GM12878 (cell line): Measurements from ENCODE around the gene POU4F2. TPM values are rescaled to one million over a fixed set of nuclear protein-coding genes. Genes with fewer than 3 reads are reported as not detected.

Experiments used
- ATAC-seq: fragments of 200-7000 bp; cut with Tn5 transposase; 3 replicates; pipeline ENCODE4 v1.9.1; 2020; ENCODE audit warnings: mild to moderate bottlenecking, moderate library complexity
- BruUV-seq: library from RNA; stranded (reverse); fragments of 400-500 nt; replicated peaks from 2 replicates; lab custom pipeline; 2021; lab: Mats Ljungman, UMichigan
- CTCF ChIA-PET: fragments of 300-600 bp; sonication (Branson Sonifier 250); formaldehyde crosslinking; extraction: SDS; loops from one replicate; lab custom pipeline; 2021; ENCODE audit warnings: inconsistent platforms; lab: Yijun Ruan, JAX
- POLR2A ChIA-PET: fragments of 350-600 bp; formaldehyde crosslinking; extraction: SDS; loops from one replicate; lab custom pipeline; 2021; ENCODE audit warnings: inconsistent platforms; lab: Charles Lee
- RAD21 ChIA-PET: fragments of 300-600 bp; sonication (Branson Sonifier 250); formaldehyde crosslinking; loops from one replicate; lab custom pipeline; 2023; ENCODE audit warnings: antibody characterized with exemption; ENCODE audit not compliant: unreplicated experiment; lab: Charles Lee
- SMC1A ChIA-PET: fragments of 300-600 bp; sonication (Branson Sonifier 250); formaldehyde crosslinking; loops from one replicate; lab custom pipeline; 2023; ENCODE audit not compliant: unreplicated experiment, uncharacterized antibody; lab: Charles Lee
- DNase-seq: peaks from one replicate; pipeline ENCODE4 v3.0.0-alpha.2; 2011; ENCODE audit warnings: low read depth, low spot score
- FAIRE-seq: peaks from 3 replicates; lab custom pipeline; 2011; peaks lifted over from hg19 to GRCh38; lab: Jason Lieb, UNC
- H2AFZ ChIP-seq: 2 replicates; pipeline ENCODE4 v1.6.0; 2011; ENCODE audit warnings: low read depth, low read length, control low read depth; ENCODE audit not compliant: control insufficient read depth
- H3K27ac ChIP-seq: 2 replicates; pipeline ENCODE4 v1.5.1; 2011; ENCODE audit warnings: control low read depth; ENCODE audit not compliant: control insufficient read depth, insufficient read depth
- H3K27me3 ChIP-seq, 2 experiments: replicated peaks in 1 of 2; 2 replicates each; pipeline versions ENCODE4 v1.6.0 to v1.6.1; 2011; ENCODE audit warnings: low read length in 1 of 2; ENCODE audit not compliant: control insufficient read depth in 2 of 2, insufficient read depth in 2 of 2
- H3K36me3 ChIP-seq, 2 experiments: 2 replicates each; pipeline ENCODE4 v1.5.1; 2011; ENCODE audit warnings: low read length in 1 of 2; ENCODE audit not compliant: control insufficient read depth in 2 of 2, insufficient read depth in 2 of 2
- H3K4me1 ChIP-seq: 2 replicates; pipeline ENCODE4 v1.6.1; 2011; ENCODE audit warnings: mild to moderate bottlenecking, low read length, moderate library complexity, mixed read lengths; ENCODE audit not compliant: control insufficient read depth, insufficient read depth
- H3K4me2 ChIP-seq: 2 replicates; pipeline ENCODE4 v1.6.0; 2011; ENCODE audit warnings: control low read depth; ENCODE audit not compliant: control insufficient read depth, insufficient read depth
- H3K4me3 ChIP-seq: fragments of 200-600 bp; sonication (generic); 2 replicates; pipeline ENCODE4 v1.5.1; 2016
- H3K79me2 ChIP-seq: 2 replicates; pipeline ENCODE4 v1.6.0; 2011; ENCODE audit warnings: low read length; ENCODE audit not compliant: control insufficient read depth, insufficient read depth
- H3K9ac ChIP-seq: 2 replicates; pipeline ENCODE4 v1.8.0; 2011; ENCODE audit warnings: low read length, control low read depth, mixed read lengths; ENCODE audit not compliant: control insufficient read depth, insufficient read depth
- H3K9me3 ChIP-seq: replicated peaks from 3 replicates; pipeline ENCODE4 v1.5.1; 2011; ENCODE audit warnings: mild to moderate bottlenecking, low read length; ENCODE audit not compliant: control insufficient read depth, insufficient read depth
- H4K20me1 ChIP-seq: 2 replicates; pipeline ENCODE4 v1.6.0; 2011; ENCODE audit not compliant: control insufficient read depth, insufficient read depth
- CBX3 ChIP-seq: fragments of 200-600 bp; sonication (generic); IDR thresholded peaks from 2 replicates; pipeline ENCODE4 v1.6.1; 2016; ENCODE audit warnings: low read depth, borderline replicate concordance
- FOXM1 ChIP-seq: IDR thresholded peaks from 2 replicates; pipeline ENCODE4 v1.6.1; 2012; ENCODE audit warnings: low read depth, mild to moderate bottlenecking, inconsistent platforms, low read length, moderate library complexity
- HDAC2 ChIP-seq: fragments of 200-600 bp; sonication (generic); IDR thresholded peaks from 2 replicates; pipeline ENCODE4 v1.6.1; 2017
- IKZF2 ChIP-seq, 2 experiments: fragments of 450-650 bp; IDR thresholded peaks; 2 replicates each; pipeline ENCODE4 v1.6.1; 2017; ENCODE audit warnings: mild to moderate bottlenecking in 2 of 2, moderate library complexity in 2 of 2
- JUND ChIP-seq: IDR thresholded peaks from 2 replicates; pipeline ENCODE4 v1.6.1; 2012; ENCODE audit warnings: low read depth, mild to moderate bottlenecking, low read length, improper control_type of control experiment, moderate library complexity
- MAX ChIP-seq: IDR thresholded peaks from 2 replicates; pipeline ENCODE4 v1.6.1; 2012; ENCODE audit warnings: low read depth, low read length, improper control_type of control experiment
- MTA3 ChIP-seq: IDR thresholded peaks from 2 replicates; pipeline ENCODE4 v1.6.1; 2012; ENCODE audit warnings: low read length, inconsistent platforms, borderline replicate concordance
- NR2F1 ChIP-seq: fragments of 450-650 bp; conservative IDR thresholded peaks from 2 replicates; pipeline ENCODE4 v1.6.1; 2017; ENCODE audit warnings: mild to moderate bottlenecking
- PAX5 ChIP-seq: IDR thresholded peaks from 2 replicates; pipeline ENCODE4 v1.6.1; 2011; ENCODE audit warnings: low read depth, low read length, borderline replicate concordance
- RBBP5 ChIP-seq: fragments of 200-600 bp; sonication (generic); conservative IDR thresholded peaks from 2 replicates; pipeline ENCODE4 v1.6.1; 2016
- RCOR1 ChIP-seq: conservative IDR thresholded peaks from 2 replicates; pipeline ENCODE4 v1.6.1; 2012; ENCODE audit warnings: low read depth, low read length, improper control_type of control experiment
- RUNX3 ChIP-seq: IDR thresholded peaks from 2 replicates; pipeline ENCODE4 v1.6.1; 2012; ENCODE audit warnings: low read length, inconsistent platforms
- TCF12 ChIP-seq: IDR thresholded peaks from 2 replicates; pipeline ENCODE4 v1.6.1; 2011; ENCODE audit warnings: low read depth, mild to moderate bottlenecking, low read length
- ZBED1 ChIP-seq: IDR thresholded peaks from 2 replicates; pipeline ENCODE4 v1.6.1; 2016; ENCODE audit warnings: borderline replicate concordance
- ZBTB33 ChIP-seq: fragments of 450-650 bp; IDR thresholded peaks from 2 replicates; pipeline ENCODE4 v1.6.1; 2017; ENCODE audit warnings: mild to moderate bottlenecking
- WGBS: methylation state at CpG from one replicate; pipeline ENCODE4 v1.1.6; 2016; ENCODE audit warnings: low lambda C conversion rate; ENCODE audit not compliant: insufficient replicate concordance, insufficient coverage; ENCODE audit errors: missing lambda C conversion rate; 5-methylcytosine and 5-hydroxymethylcytosine counted together
- in situ Hi-C: fragments of 300-500 bp; cut with MboI; formaldehyde crosslinking; loops from 9 replicates; pipeline ENCODE4 v1.14.3; 2018; ENCODE audit warnings: mixed read lengths
- intact Hi-C: fragments of 100-400 bp; cut with micrococcal nuclease; formaldehyde crosslinking; loops from one replicate; pipeline ENCODE4 v1.14.2; 2022; ENCODE audit not compliant: unreplicated experiment
- polyA plus RNA-seq, 11 experiments: library from polyadenylated mRNA; depleted of rRNA in 4 of 11; unstranded in 6 of 11; stranded (reverse) in 5 of 11; fragments of >200 nt; fragmentation: Nextera tagmentation in 4 of 11; fragmentation: Illumina TruSeq in 1 of 11; extraction: Ambion mirVana in 4 of 11; extraction: Trizol in 1 of 11; gene quantifications; 1 replicate in 1 of 11; 2 replicates in 10 of 11; pipeline versions ENCODE4 v1.2.1 to v1.2.3, GENCODE V29; 2011 to 2016; ENCODE audit warnings: inconsistent platforms in 2 of 11, missing spikeins in 2 of 11, low read depth in 1 of 11
- total RNA-seq, 4 experiments: library from RNA; depleted of rRNA in 3 of 4; stranded (reverse); fragments of >200 nt in 3 of 4; fragmentation: Illumina TruSeq in 1 of 4; extraction: Trizol in 1 of 4; gene quantifications; 2 replicates each; pipeline versions ENCODE4 v1.2.1 to v1.2.3, GENCODE V29; 2013 to 2021

POU4F2 gene
- total and polyA plus RNA-seq, 10 of the 15 experiments (the other 5 are each of a cell fraction or from before 2014, with no cell fraction given), result 0.05 TPM; not detected in 9

GRCh38 chr4:146649232-146649631 is 10.5 kb downstream of the POU4F2 start:
- FAIRE-seq (no peak), DNase-seq (no peak), ATAC-seq (no peak)
- POLR2A ChIA-PET, result no interaction called here
- TF ChIP-seq CBX3 (no peak), MTA3 (no peak), NR2F1 (no peak), FOXM1 (no peak), PAX5 (no peak), ZBED1 (no peak), IKZF2 (IDR thresholded peaks at IDR 0.05) (no peak), MAX (no peak), RUNX3 (no peak), HDAC2 (no peak), TCF12 (no peak), RBBP5 (no peak), ZBTB33 (no peak), JUND (no peak), RCOR1 (no peak)
- no peak overlapping the region for H2AFZ ChIP-seq
- H3K9me3 ChIP-seq, result no peaks in the 10 kb centered on the region
- SMC1A ChIA-PET, result no interaction called here
- no peaks in the 10 kb centered on the region for H3K4me1 ChIP-seq
- CTCF ChIA-PET, result no interaction called here
- no peaks in the 10 kb centered on the region for H3K36me3 ChIP-seq
- intact Hi-C loops, result no loop called here
- no peak overlapping the region for H3K4me2 ChIP-seq
- no peaks in the 10 kb centered on the region for H4K20me1 ChIP-seq
- no peak overlapping the region for H3K27ac ChIP-seq
- in situ Hi-C loops, result no loop called here
- peaks cover 9 to 21% of the 10 kb centered on the region in 2 experiments; a peak in 3 of 4 replicates for H3K27me3 ChIP-seq
- 3% methylated on average over 3 of the region's 3 CpGs for WGBS
- H3K9ac ChIP-seq, result no peak overlapping the region
- RAD21 ChIA-PET, result no interaction called here
- H3K4me3 ChIP-seq, result no peak overlapping the region
- no TSS peak for BruUV-seq
- no peaks in the 10 kb centered on the region for H3K79me2 ChIP-seq
